HG03558 (cell line): Measurements from ENCODE around the gene ZNF710.

ENCODE experiments used
- ATAC-seq: cut with Tn5 transposase; IDR thresholded peaks from one replicate; pipeline ENCODE4 v1.9.1; 2021; ENCODE audit warnings: moderate number of reproducible peaks; ENCODE audit not compliant: unreplicated experiment; ENCODE audit errors: extremely low read depth

The ZNF710 gene

DNA sequence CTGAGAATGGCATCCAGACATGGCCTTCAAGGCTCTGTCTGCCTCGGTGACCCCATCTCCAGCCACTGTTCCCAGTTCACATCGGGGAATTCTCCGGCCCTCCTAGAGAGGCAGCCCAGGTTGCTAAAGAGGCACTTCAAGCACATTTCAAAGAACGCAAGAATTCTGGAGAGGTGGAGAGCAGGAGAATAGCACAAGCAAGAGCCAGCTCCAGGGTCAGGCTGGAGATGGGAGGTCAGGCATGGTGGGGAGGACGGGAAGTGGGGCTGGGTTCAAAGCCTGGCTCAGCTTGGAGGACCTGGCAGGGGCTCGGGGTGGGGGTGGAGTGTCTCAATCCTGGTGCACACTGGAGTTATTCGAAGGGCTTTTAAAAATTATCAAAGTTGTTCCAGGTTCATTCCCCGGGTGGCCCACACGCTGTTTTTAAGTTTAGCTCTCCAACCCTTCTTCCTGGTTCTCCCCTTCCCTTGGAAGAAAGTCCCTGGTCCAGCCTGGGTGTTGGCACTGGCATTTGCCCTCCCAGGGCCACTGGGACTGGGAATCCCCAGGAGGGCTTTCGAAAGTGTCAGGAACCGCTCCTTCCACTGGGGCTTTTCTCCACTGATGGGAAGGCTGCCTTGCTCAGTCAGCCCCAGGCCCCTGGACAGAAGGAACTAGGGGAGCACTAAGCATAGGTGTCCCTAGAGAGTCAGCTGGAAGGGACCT lies 35.8 kb downstream of the ZNF710 start:
- no peak for ATAC-seq

DNA sequence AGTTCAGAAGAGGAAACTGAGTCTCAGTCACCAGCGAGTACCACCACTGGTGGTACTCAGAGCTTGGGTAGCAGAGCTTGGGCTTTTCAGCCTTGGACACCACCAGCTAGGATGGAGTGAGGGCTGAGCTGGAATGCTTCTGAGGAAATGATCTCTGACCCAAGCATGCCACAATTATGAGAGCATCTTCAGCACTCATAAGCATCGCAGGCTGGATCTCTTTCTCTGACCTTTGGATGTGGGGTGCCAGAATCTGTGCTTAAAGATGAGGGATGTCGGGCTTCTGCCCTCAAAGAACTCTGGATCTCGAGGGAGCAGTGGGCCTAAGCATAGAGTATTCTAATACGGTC lies 36.4 kb downstream of the ZNF710 start:
- ATAC-seq = no peak

DNA sequence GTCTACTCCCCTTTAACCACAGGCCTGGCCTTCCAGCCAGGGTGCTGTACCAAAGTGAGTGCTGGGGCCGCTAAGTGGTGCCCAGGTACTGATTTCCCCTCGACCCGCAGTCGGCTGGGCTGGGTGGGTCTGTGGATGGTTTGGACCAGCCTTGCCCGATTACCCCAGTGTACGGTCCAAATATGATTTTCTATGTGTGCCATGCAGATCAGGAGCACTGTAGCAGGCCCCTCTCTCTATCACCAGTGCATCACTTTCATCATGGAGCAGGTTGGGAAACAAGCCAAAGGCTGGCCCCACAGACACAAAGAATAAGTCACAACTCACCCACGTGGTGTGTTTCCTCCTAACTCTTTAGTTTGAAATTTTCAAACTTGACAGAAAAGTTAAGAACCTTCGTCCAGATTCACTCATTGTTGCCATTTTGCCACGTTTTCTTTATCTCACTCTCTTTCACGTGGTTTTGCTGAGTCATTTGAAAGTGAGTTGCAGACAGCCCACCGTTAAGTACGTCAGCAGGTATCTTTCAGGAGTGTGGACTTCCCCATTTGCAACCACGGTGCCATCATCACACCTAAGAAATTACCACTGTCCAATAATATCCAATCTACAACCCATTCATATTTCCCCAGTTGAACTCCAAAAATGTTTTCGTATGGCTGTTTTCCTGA lies 37.0 kb downstream of the ZNF710 start:
- no peak for ATAC-seq

DNA sequence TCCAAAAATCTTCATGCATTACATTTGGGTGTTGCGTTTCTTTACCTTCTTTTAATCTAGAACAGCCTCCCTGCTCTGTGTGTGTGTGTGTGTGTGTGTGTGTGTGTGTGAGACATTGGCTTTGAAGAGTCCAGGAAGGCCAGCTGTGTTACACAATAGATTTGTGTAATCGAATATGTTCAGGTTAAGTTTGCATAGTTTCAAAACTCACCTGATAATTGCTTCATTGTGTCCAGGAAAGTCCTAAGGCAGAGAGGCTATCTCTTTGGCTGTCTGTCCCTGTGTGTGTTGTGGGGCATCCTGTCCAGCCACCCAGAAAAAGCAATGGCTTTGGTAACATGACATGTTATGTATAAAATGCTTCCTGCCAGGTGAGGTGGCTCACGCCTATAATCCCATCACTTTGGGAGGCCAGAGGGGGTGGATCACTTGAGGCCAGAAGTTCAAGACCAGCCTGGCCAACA lies 37.5 kb downstream of the ZNF710 start:
- ATAC-seq = no peak

DNA sequence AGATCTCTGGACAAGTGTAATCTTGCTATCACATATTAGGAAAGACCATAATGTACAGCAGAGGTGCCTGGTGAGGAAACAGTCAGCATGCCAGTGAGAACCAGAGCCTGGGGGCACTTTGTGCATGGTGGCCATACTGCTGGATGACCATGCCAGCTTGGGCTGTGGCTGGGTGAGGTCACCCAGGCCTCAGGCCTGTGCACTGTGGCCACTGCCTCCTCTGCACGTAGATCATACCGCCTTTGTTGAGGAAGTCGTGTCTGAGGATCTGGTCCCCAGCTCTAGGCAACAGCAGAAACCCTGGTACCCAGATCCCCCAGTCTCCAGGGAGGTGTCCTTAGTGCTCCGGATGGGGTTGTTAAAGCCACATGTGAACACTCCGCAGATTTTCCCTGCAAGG lies 38.9 kb downstream of the ZNF710 start:
- ATAC-seq = no peak

DNA sequence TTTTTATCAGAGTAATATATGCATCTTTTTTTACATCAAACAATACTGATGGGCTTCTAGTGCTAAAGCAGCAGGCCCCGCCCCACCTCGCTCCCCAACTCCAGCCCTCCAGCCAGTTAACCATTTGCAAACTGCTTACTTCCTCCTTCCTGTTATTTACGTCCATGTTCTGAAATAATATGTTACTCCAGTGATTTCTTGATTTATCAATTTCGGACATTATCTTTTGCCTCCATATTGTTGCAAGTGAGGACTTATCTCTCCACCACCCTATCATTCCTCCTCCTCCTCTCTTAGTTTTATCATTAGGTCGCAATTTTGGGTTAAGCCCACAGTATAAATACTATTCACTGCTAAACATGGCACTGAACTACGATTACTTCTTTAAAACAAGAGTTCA lies 39.5 kb downstream of the ZNF710 start:
- no peak for ATAC-seq

DNA sequence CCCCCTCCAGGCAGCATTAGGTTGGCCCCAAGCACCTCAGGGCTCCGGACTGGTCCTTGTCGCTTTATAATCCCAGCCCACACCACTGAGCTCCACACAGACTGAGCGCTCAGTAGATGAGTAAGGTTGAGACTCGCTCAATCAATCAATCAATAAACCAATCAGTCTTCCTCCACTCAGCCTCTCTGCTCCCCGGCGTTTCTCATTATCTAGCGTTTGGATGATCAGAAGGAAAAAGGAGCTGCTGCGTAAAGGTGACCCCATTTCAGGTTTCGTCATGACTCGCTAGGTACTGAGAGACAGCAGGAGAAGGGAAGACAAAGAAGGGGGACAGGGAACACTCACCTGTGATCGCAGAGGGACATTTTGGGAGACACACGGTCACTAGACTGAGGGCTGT lies 41.2 kb downstream of the ZNF710 start:
- no peak for ATAC-seq

DNA sequence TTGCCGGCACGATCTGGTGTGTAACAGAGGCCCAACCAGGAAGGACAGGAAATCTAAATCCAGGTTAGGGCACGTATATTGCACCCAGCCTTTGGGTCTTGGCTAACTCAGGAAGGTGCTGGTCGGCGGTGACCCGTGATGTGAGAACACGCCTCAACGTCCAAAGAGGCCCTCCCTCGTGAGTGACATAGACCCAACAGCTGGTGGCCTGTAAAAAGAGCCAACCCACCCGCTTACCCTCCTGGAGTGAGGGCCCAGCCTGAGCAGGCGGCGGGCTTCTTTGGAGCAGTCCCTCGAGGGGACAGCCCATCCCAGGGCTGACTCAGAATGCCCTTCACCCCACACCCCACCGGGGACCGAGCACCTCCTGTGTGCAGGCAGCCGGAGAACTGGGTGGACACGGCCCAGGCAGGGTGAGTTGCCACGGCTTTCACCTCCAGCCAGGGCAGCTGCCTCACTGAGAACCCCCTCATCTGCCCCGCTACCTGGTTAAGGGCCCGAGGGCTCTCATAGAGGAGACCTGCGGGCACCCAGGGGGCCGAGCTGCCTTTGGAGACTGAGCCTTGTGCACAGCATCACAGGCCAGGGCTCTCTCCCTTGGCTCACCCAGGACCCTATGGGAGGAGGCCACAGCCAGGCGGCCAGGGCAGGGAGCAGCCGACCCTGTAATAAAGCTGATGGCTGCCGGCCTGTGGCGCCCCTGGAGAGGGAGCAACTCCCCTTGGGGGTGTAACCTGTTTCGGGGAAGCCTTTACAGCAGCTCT lies 41.8 kb downstream of the ZNF710 start:
- no peak for ATAC-seq

DNA sequence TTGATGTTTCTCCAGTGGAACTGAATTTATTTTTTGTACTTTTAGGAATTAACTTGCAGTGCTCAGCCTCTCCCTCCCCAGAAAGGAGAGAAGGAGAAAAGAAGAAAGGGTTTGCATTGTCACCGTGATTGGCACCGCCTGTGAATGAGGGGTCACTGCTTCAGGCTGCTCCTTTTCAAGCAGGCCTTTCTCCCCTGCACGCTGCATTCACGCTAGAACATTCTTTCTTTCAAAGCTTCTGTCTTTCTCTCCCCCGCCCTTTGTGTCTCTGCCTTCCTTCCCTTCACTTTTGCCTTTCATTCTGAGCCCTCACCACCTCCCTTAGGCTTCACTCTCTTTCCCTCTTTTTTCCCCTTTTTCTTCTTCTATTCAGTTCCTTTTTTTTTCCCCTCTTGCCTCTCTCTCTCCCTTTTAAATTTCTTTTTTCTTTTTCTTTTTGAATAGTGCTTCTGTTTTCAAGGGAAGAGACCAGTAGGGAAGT lies 42.4 kb downstream of the ZNF710 start:
- no peak for ATAC-seq

DNA sequence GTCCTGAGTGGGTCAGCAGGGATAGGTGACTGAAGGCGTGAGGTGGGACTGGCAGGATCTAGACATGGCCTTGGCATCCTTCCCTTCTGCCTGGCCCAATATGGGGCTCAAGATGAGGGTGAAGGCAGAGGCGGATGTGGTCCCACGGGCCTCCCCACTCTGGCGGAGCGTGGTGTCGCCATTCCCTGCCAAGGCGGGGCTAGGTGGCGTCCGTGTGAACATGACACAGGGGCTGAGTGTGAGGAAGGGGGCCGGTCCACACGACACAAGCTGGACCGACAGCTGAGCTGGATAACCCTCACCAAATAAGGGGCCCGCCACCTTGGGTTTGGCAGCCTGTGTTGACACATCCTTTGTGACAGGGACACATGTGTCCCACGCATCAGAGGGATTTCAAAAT lies 43.1 kb downstream of the ZNF710 start:
- no peak for ATAC-seq

DNA sequence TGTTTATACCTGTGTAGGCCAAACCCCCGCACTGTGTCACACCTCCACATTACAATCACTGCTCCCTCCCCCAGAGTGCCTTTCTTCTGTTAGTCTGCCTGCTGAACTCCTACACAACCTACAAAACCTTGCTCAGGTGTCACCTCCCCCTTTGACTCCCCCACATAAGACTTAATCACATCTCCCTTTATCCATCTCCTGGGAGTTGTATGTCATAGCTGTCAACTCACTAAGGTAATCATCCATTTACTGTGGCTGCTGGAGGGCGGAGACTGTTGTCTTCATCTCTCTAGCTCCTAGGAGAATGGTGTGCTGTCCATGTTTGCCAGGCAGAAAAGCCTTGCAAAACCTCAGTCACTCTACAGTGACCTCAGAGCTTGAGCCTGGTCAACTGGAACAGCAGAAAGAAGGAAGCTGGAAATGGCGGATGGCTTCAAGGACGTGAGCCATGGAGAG lies 43.8 kb downstream of the ZNF710 start:
- no peak for ATAC-seq

DNA sequence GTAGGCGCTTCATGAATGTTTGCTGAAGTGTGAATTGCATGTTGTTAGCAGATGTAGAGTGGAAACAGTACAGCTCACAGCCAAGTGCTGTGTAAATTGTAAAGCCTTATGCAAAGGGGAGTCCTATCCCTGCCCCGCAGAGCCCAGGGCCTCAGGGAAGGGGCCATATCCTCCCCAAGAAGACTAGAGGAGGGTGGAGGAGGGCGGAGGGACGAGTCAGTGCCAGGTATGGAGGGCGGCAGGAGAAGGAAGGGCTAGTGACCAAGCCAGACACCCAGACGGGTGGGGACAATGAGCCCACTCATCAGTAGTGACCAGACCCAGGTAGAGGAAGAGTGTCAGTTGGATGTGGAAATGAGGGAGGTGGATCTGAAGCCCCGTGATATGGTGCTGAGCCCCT lies 45.2 kb downstream of the ZNF710 start:
- no peak for ATAC-seq

DNA sequence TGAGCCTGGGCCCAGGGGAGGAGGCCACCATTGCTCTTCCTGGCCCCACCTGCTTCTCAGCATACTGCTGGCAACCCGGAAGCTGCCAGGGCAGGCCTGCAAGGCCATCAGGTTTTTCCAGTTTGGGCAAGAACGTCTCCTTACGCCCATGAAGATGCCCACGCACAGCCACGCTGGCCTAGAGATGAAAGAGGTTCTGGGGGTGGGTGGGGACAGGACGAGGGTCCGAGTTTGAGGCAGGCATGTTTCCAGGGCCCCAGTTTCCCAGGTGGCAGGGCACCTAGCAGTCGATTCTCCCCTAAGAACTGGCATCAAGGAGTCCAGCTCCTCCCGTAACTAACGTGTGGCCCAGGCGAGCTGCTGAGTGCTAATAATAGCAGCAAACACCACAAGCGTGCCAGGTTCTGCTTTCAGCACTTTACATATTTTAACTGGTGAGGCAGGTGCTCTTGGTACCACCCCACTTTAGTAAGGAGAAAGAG lies 45.8 kb downstream of the ZNF710 start:
- ATAC-seq = no peak

DNA sequence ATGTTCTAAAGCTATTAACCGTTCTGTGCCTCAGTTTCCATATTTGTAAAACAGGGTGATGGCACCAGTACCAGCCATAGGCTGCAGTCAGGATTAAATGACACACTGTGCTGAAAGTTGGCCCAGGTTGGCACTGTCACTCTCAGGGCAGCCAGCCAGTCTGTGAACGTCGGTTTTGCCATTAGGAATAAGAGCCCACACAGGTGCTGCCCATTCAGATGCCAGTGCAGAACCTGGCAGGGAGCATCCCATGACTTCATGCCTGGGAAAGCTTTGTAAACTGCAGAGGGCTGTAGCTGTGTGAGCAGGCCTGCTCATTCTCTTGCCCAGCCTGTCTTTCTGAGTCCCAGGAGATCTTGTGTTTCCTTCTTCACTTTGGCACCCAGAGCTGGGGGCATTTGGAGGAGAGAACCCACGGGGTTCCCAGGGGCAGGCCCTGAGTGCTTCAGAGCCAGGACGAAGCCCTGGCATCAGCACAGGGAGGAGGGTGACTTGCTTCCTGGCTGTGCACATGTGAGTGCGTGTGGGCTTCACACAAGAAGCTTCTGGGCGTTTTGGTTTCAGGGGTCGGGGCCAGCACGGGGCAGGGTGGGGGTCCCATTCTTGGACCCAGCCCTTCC lies 46.9 kb downstream of the ZNF710 start:
- ATAC-seq = no peak

DNA sequence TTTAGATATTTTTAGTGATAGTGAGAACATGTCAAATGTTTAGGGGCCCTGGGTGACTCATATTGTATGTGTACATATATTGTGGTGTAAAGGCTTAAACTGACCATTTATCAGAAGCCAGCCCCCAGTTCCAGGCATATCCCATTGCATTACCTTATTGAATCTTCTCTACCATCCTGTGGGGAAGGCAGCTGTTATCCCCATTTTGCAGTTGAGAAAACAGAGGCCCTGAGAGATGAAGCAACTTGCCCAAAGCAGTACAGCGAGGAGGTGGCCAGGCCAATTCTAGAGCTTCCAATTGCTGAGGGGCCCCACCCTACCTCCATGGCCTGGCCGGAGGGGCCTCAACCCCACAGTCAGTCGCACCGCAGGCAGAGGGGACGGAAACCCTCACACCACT lies 47.9 kb downstream of the ZNF710 start:
- ATAC-seq = no peak

DNA sequence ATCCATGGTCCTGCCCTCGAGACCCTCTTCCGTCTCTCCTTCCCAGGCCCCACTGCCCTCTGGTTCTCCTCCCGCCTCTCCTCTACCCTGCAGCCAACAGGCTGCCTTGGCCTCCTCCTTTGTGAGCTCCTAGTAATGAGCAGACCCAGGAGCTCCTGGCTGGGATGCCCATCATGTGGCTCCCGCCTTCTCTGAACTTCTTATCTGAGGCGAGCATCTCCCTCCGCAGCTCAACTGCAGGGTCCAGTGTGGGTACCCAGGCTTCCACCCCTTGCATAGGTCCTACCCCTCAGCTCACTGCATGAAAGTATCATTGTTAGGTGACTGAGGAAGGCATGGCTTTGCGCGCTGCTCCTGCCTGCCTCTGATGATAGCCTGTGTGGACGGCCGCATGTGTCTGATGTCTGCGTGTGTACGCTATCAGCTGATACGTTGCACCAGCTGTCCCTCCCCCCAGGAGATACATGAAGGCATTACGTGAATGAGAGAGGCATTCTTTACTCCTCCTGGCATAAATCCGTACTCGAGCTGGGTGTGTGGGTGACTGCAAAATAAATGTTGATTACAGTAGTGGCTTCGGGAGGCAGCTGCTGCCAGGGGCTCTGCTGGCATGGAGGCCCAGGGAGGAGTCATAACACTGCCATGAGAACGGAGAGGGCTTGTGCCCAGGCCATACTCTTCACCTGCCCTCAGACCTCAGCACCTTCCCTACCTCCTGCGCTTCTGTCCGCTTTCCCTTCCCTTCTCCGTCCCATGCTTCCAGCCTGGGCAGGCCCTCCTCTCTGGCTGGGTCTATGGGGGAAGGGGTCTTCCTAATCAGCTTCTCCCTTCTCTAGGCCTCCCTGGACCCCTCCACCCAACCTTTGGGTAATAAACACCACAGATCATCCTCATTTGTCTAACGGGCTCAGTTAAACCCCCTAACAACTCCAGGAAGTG lies 48.8 kb downstream of the ZNF710 start:
- no peak for ATAC-seq

DNA sequence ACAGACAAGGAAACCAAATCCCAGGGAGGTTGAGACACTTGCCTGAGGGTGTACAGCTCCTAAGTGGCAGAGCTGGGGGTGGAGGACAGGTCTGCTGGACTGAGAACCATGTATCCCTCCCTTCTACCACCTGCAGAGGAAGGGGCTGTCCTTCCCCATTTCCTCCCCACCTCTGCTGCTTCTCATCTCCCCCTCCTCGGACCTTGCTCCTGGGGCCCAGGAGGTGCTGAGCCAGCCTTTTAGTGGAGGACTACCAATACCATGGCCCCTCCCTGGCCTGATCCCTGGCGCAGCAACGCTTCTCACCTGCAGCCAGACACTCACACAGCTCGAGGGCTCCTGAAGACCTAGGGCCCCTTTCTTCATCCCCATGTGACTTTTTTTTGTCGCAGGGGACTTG lies 50.8 kb downstream of the ZNF710 start:
- ATAC-seq = no peak

DNA sequence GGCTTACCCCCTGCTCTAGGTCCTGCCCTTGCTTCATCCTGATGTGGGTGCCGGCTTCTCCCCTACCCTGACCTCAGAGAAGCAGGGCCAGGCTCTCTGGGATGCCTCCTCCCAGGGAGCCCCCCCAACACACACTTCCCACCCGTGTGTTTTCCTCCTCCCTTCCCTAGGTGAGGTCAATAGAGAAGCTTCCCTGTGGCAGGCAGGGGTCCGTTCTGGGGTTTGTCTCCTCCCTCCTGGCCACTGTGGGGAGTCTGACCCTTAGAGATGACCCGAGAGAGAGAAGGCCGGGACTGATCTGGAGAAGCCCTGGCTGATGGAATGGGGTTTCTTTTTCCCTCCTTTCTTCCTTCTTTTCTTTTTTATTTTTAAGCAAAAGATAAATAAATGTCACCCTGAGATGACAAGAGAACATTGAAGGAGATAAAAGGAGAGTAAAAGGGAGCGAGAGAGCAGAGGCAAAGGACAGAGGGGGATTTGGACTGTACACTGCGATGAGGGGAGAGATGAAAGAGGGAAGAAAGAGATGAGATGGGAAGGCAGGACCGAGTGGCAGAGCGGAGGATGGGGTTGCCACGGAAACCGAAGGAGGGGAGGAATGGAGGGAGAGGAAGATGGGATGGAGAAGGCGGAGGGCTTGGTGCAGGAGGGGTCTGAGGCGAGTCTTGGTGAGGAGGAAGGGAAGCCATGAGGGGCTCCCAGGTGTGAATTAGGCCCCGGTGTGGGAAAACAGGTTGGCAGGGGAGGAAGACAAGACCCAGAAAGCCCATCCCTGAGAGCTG lies 52.8 kb downstream of the ZNF710 start:
- no peak for ATAC-seq

DNA sequence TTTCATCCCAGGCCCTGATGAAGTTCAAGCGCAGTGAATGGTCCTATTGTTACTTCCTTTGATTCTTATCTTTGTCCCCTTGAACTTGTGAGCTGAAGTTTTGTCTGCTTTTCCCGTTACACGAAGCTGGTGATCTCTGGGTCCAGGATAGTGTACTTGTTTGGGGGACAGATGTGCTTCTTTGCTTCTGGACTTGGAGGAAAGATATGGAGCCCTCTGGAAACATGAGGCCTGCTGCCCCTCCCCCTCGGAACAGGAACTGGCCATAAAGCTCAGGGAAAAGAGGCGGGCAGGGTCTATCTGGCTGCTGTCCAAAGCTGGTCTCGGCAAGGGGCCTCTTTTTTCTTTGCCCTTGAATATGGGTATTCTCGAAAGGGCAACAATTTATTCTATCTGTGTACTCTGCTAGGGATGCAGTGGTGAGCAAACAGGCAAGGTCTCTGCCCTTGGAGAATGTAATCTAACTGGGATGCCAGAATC lies 53.5 kb downstream of the ZNF710 start:
- no peak for ATAC-seq
